GM18505 (cell line): ENCODE data around the gene SMAD2.

Experiments
- ATAC-seq: cut with Tn5 transposase; IDR thresholded peaks from one replicate; pipeline ENCODE4 v1.9.1; 2021; ENCODE audit not compliant: unreplicated experiment
- POLR2A ChIP-seq: IDR thresholded peaks from 4 replicates; pipeline ENCODE4 v1.6.1; 2011; ENCODE audit warnings: borderline replicate concordance; ENCODE audit not compliant: insufficient read depth, insufficient read length; ENCODE audit errors: extremely low read depth

SMAD2 gene

DNA sequence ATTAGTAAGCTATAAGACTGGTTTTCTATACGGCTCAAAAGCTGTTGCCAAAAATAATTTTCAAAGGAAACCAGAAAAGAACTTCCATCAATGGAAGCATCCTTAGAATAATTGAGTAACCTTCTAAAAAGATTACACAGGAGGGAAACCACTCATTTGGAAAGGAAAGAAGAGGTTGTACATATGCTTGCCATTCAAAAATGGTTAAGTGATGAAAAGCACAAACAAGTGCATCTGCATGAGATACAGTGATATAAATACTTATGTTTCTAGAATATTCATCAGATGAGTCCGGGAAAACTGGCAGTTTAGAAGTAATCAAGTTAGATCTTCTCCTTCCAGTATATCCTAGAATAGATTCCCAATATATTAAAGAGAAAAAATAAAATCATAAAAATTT lies 20.1 kb upstream of the SMAD2 start:
- no peak for ATAC-seq

DNA sequence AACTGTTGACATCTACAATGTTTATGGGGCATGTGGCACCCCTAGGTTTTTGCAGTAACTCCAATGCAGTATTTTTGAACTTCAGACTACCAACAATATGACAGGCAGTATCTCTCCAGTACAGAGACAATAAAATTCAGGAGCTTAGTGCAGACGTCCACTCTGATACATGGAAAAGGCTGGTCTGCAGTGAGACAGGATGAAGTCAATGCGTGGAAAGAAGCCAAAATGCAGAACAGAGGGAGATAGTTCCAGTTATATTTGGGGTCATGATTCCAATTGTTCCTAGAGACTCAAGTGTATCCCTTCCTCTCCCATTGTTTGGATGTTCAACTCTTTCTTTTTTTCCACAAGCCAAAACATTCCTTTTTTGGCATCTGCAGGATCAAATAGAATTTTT lies 18.7 kb upstream of the SMAD2 start:
- TF ChIP-seq POLR2A: no peak
- ATAC-seq: no peak

More for the DNA sequence above, 20.1 kb upstream of the SMAD2 start:
- TF ChIP-seq POLR2A: no peak

DNA sequence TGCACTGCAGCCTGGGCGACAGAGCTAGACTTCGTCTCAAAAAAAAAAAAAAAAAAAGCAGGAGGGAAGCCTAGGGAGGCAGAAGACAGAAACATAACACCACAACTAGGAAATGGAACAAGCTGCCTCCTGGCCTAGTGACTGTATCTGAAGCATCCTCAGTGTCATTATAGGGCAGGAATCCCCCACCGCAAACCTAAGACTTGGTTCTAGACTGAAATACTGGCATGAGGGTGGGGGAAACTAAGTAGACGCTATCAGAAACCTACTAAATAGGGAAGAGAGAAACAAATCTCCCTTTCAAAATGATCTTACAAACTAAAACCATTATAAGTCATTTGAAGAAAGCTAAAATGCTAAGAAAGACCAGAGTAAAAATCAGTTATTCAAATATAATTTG lies 16.4 kb upstream of the SMAD2 start:
- no peak for TF ChIP-seq POLR2A
- ATAC-seq: no peak

DNA sequence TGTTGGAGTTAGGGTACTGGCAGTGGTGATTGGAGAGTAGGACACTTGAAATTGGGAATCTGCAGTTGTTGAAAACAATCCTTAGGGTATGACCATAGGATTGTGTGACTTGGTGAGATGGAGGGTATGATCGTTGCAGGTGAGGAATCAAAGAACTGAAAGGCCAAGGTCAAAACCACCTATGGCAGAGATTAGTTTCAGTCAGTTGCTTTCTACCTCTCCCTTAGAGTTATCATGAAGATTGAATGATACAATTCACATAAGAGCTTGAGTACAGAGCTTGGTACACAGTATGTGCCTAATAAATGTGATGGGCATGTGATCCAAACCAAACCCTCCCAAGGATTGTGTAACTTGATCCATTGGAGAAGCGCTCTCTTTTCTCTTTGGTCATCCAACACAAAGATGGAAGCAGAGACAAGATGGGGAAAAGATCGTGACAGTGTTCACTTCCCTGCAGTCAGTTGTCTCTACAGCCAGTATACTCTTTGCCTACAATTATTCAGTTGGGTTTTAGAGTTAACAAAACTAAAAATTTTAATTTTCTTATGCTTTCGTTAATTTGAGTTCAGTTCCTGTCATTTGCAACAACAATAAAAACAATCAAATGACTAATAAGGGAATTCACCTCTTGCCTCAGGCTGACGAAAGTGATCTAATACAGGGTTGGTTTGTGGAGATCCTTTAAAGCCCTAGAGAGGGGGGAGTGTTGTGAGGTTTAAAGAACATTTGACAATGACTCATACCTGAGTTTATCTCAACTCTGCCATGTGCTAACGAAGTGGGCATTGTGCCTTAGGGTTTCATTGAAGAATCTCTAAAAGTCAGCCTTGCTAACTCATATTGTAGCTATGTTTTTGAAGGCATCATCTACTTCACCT lies 14.8 kb upstream of the SMAD2 start:
- TF ChIP-seq POLR2A: no peak
- ATAC-seq: no peak

DNA sequence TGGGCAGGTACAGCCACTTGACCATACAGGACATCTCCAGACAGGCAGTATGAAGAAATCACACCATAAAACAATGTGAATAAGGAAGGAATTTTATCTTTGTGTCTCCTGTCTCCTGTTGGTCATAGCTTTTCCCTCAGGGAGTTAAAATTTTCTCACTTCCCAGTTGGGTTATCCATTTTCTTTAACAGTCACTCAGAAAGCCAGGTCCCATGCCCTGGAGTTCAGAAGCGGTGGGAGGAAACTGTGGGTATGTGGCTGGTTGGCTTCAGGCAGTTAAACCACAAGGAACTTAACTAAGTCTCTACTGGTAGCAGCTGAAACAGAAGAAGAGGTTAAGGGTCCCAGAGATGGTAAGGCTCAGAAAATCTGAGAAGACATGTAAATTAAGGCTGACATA lies 6.5 kb upstream of the SMAD2 start:
- TF ChIP-seq POLR2A: no peak
- ATAC-seq: no peak

DNA sequence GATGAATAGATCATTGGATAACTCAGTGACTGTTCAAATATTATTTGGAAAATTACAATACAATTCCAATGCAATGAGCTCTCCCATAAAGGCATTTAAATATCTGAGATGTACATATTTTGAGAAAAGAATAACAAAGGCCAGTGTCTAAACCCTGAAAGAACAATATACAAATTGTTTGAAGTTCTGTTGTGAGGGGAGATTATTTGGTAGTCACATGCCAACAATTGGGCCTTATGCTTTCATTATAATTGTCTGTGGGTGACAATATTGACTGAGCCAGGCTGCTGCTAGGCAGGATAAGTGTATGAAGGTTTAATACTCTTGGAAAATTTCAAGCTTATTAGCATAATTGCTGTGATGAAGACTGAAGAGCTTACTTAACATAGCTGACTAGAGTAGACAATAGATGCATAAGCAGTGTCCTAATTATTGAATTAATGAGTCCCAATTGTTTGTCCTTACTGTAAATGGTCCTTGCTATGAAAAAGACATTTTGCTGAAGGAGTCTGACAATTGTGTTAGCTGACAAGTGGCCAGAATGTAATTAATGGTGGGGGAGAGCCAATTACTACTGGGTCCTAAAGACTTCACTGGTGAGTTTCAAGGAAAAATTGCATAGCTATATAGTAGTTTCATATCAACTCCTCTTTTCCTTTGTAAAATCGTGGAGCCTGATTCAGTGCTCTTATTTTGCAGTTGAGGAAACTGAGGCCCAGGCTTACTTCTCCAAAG lies 5.0 kb upstream of the SMAD2 start:
- ATAC-seq: no peak
- TF ChIP-seq POLR2A: no peak

DNA sequence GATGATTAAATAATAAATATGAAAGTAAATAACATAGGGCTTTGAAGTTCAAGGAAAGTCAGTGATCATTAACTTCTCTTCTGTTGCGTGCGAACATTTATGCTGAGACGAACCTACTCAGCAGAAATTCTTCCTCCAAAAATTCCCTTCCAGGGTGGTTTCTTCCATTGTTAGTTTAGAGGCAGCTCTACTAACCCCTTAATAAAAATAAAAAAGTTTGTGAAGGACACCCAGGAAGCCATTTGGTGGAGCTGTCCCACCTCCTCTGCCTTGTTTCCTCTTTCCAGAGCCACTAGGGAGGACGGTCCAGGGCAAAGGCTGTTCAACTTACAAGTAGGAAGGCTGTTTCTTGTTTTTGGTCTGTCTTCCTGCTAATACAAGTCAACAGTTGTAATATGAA lies 2.1 kb upstream of the SMAD2 start:
- ATAC-seq: no peak
- no peak for TF ChIP-seq POLR2A

DNA sequence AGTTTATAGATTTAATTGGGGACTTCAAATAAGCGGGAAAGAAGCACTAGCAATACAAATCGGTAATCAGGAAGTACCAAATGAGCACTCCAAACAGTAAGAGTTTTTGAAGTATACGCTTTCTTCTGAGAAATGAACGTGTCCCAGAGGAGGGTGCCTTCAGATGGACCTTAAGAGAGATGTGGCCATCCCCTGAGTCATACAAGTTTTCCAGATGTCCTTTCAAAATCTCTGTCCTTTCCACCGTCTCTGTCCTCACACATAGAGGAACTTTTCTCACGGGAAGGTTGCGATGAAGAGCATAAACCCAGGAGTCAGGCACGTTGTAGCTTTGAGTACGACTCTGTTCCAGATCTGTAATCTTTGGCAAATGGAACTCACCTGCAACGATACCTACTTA lies 1.7 kb upstream of the SMAD2 start:
- ATAC-seq: no peak
- TF ChIP-seq POLR2A: no peak

DNA sequence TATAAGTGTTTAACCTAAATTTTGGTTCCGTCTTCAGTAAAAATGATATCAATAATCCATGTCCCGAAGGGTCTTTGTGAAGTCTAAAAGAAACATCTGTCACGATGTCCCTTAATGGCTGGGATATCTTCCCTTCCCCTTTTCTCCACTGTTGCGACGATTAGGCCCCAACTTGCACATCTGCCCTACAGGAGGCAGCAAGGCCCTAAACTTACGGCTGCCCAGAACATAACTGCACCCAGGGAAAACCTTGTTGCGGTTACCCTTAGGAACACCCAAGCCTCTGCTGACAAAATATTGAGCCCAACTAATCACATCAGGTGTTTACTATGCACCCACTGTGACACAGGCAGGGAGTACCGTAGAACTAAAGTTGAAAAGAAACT lies 1.3 kb upstream of the SMAD2 start:
- no peak for TF ChIP-seq POLR2A
- no peak for ATAC-seq

DNA sequence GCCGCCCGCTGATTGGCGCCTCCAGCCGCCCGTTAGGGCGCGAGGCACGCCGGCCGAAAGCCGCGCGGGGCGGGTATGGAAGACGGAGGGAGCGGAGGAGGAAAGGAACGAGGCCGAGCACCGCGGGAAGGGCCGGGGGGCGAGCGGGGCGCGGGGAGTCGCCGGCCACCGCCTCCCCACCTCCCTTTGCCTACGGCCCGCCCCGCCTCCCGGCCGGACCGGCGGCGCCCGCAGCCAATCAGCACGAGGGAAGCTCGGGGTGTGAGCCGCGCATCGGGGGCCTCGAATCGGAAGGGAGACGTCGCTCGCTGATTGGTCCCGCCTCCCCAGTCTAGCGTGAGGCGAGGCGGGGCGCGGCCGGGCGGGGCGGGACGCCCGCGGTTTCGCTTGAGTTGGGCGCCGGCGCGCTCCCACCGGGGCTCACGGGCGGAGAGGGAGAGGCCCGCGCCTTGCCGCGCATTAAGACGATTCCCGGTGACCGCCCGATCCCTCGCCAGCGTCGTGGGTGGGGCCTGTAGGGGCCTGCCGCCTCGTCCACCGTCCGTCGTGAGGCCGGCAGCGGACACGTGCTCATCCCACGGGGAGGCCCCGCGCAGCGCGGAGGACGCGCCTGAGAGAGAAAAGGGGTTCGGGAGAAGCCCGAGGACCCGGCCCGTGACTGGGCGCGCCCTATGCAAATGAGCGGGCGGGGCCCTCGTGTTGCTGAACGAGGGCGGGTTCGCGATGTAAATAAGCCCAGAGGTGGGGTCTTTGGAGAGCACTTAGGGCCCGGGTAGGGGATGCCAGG lies 665 bp upstream of the SMAD2 start:
- peak; percentile 73 for ATAC-seq
- peak; percentile 77 for TF ChIP-seq POLR2A

DNA sequence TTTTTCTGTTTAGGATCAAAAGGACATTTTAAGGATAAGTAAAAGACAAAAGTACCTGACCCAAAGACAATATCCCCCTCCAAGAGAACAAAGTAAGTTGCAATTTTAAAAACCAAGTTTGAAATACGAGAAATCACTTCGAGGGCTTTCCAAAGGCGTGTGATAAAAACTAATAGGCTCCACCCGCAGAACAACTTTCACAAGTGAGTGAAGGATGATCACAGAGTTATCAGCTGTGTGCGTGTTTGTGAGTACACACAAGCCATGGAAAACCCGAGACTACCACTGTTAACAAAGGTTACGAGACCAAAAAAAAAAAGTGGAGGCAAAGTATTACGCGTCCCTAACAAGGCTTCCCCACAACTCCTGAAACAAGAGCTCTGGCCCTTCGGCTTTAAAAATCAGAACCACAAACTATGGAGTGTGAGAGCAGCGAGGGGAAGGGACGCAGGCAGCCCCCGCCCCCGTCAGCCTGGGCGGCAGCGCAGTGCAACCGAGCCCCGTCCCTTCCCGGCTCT lies 719 bp downstream of the SMAD2 start:
- no peak for ATAC-seq
- TF ChIP-seq POLR2A: peak; percentile 31

DNA sequence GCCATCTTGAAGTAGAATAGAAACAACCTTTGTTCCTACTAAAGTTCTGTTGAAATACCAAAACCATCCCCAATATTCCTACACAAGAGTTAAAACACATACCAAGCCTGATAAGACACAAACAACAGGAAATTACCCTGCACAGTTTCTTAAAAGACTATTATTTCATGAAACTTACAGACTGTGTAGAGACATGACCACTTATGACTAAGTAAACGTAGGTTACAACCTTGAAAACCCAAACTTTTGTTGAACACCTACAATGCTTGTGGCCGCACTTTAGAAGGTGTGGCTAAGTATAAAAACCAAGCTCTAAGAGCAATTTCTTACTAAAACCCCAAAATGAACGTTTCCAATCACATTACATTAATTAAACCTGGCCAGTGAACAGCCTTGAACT lies 2.0 kb downstream of the SMAD2 start:
- ATAC-seq: no peak
- no peak for TF ChIP-seq POLR2A
